ENCODE data around the gene PATZ1.
"Not testable (repeated sequence)": the region's sequence is repeated elsewhere in the genome, so short reads cannot be mapped to it uniquely, and the experiment has no call there.

The PATZ1 gene

DNA sequence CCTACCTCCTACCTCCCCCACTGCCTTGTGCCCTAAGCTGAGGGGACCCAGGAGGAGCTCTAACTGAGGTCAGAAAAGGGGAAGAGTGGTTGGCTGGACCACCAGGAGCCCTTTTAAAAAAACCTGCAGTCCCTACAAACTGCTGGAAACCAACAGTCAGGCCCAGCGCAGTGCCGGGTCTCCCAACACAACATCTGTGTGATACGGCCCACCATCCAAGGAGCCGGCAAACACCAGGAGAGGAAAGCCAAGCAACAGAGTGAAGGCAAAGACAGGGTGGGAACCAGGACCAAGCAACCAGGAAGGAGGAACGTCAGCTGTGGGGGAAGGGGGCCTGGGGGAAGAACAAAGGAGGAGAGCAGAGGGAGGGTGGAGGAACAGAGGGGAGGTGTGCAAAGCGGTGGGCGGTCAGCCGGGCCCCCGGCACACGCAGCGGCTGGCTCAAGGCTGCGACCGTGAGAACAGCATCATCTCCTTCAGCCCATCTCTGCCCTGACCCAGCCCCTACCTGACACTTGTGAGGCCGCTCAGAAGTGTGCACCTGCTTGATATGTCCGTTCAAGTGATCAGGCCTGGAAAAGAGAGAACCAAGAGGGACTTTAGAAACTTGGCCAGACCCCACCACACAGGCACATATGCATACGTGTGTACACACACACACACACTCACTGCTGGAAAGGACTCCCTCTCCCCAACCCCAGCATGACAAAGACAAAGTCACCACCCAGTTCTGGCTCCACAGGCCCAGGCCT lies 3.6 kb downstream of the PATZ1 start:
- no peak for DNase-seq

- no peak for DNase-seq
These were observed 4.6 kb downstream of the PATZ1 start for GRCh38 chr22:31341386-31342088.

DNA sequence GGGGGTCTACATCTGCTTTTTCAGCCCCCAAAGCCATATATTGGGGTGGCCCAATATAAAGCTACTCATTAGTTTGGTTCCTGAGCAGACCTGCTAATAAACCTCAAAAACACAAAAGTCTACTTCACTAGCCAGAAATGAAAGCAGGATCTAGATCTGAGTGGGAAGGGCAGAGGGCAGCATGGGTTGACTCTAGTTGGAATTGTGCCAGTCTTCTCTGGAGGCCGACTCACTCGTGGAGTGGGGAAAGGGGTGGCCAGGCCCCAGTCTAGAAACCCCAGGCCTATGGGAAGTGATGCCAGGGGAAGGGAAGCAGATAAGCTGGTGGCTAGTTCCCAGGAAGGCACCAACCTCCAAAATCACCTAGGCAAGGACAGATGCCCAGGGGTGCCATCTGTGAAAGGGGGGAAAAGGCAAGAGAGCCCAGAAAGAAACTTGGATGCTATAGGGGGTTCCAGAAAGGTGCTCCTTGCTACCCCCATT lies 5.3 kb downstream of the PATZ1 start:
- no peak for DNase-seq

- no peak for DNase-seq
These were observed 5.8 kb downstream of the PATZ1 start for GRCh38 chr22:31340360-31340759.

- DNase-seq = no peak
These were observed 6.9 kb downstream of the PATZ1 start for GRCh38 chr22:31339148-31339832.

GRCh38 chr22:31337178-31337577 lies 9.0 kb downstream of the PATZ1 start:
- no peak for DNase-seq

DNA sequence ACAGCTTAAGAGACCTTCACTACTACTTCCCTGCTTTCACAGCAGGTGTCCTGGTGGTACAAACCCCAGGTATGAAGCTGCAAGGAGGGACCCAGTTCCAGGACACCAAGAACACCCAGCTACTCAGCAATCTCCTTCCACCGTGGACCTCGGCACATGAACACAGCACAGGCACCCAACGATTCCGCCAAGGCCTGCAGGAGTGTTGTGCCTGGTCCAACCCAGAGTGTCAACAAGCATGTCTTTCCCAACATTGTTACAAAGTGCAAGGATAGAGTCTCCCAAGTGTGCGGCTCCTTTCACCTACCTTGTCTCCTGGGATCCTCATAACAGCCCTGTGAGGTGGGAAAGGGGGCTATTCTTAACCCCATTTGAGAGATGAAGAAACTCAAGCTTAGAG lies 11.8 kb downstream of the PATZ1 start:
- DNase-seq = no peak

DNA sequence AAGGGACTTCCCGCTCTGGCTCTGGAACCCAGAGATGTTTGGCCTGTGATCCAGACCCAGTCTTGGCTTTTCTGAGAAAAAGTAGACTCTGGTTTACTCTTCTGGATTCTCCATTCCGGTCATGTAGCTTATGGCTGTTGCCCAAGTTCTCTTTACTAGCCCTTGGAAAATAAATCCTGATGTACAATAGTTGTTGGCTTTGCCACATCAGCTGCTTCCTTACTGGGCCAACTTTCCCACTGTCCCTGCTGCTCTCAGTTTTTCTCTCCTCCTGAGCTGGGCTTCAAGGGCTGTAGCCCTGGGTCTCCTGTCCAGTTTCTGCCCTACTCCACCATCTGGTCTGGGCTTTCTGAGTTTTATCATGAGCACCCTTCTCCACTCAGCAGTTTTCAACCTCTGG lies 12.5 kb downstream of the PATZ1 start:
- no peak for DNase-seq

DNA sequence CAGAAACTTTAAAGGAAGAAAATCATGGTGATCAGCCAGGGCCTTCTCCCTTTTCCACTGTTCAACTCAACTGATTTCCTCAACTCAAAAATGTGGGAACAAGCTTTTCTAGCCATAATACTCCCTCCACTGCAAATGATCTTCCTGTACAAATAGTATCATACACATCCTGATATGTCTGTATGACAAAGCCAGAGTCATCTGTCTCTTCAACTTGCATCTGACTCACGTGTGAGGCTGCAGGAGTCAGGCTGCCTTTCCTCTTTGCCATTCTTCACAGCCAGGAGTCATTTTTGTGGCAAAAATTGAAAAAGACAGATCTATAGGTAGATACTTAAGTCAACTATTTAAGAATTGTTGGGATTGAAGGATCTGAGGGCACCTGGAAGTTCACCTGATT lies 13.3 kb downstream of the PATZ1 start:
- no peak for DNase-seq

DNA sequence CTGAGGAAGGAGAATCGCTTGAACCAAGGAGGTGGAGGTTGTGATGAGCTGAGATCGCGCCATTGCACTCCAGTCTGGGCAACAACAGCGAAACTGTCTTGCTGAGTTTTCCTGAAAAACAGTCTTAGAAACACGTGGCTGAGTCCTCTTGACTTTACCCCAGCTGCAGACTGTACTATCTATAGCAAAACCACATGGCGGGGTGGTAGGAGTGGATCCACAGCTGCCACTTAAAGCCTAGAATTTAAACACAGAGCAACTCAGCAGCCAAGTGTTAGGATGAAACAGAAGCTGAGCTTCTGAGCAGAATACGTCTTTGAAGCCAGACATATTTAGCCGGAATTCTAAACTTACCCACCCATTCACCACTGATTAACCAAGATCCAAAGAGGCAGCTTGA lies 14.1 kb downstream of the PATZ1 start:
- DNase-seq = no peak

DNA sequence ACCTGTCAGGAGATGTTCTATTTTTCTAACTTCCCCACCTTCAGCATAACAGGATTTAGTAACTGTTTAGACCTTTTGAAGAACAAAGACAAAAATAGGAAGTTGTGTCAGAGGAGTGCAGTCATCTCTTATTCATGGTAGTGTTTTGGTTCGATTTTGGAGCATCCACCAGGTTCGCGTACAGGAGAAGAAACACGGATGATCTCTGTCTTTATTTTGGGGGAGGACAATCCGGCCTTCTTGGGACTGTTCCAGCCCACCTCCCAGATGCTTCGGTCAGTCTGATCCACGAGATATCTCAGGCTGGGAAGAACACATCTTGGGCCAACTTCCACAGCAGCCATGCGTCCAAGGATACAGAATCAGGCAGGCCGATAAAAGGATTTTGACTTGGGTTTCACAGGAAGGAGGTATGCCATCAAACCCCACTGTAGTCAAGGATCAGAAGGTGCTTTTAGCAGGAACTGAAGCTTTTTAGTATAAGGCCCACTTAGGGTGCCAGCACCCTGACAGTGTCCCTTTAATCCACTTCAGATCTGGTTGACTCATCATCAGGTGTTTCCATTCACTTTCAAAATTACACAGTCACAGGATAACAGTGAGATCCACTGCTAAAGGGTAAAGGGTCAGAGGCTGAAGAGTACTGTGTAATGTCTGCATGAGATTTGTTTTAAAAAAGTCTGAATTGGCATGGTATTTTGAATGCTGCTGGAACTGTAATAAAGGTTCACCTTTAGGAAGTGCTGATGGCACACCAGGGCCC lies 16.5 kb downstream of the PATZ1 start:
- no peak for DNase-seq

GRCh38 chr22:31329029-31329428 lies 17.1 kb downstream of the PATZ1 start:
- DNase-seq = no peak

DNA sequence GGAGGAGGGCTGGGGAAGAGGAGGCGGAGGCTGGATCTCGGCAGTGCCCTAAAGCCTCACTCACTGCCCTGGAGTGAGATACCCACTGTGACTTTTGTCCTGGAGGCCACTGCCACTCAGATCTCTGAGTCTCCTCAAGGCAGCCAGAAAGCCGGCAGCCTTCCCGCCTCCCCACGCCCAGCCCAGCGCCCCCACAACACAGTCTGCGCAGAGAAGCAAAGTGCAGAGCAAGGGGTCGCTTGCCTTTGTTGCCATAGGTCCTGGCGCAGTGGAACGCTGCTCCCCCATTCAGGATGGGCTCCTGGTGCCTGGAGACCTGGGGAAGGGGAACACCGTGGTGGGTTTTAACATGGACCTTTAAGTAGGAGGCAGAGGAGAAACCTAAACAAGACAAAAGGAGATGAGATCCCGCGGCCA lies 17.6 kb downstream of the PATZ1 start:
- DNase-seq = no peak

DNA sequence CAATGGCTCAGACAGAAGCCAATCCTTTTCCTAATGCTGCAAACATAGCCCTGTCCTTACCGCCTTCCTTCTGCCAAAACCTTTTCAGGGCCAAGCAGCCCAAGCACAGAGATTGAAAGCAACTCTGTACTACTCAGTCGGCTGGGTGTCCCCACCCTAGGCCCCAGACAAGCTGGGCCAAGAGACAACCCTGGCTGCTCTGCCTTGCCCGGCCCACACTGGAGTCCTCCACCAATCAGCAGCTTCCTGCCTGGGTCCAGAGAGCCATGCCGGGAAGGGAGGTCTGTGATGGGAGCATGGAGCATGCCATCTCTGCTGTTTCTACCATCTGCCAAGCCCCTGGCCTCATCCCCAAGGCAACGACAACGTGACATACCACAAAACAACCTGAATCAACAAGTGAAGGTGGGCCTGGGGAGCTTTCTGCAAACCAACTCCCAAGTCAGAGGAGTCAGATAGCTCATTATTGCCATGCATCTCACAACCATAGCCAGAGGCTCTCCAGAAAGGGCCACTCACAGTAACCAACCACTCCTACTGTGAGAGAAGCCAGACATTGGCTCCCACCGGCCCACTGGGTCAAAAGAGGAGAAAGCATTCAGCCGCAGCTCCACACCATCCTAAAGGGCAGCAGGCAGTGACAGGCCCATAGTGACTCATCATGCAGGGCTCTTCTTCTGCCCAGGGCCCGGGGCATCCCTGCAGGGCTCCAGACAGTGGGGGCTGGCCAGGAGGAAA lies 18.2 kb downstream of the PATZ1 start:
- no peak for DNase-seq

GRCh38 chr22:31326877-31327276 lies 19.3 kb downstream of the PATZ1 start:
- DNase-seq = no peak

GRCh38 chr22:31323578-31324550 lies 22.3 kb downstream of the PATZ1 start:
- DNase-seq = peak in 1 of 2 donors; percentile 14

DNA sequence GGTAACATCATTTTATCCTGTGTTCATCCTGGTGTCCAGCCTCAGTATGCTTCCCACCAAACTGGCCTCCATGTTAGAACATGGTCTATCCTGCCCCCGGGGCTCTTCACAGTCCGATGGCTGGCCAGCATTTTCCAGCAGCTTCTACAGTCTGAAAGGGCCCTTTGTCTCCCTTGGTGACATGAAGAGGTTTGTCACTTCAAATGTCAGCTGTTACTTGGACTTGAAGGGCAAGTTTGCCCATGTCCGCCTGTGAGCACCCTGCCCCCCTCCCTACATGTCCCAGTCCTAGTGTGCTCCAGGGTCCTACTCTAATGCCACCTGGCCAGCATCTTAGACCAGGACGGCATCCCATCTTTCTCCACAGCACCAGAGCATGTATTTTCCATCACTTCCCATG lies 24.7 kb downstream of the PATZ1 start:
- DNase-seq = no peak

GRCh38 chr22:31314220-31314619 lies 31.9 kb downstream of the PATZ1 start:
- DNase-seq = not testable (repeated sequence)

- peak; percentile 49 to 70 for DNase-seq
These were observed 32.6 kb downstream of the PATZ1 start for GRCh38 chr22:31313366-31314147.

- DNase-seq = no peak
These were observed 38.0 kb downstream of the PATZ1 start for GRCh38 chr22:31308181-31308580.
